PFSK-1 (cell line): ENCODE results near the gene ACVRL1.
A peak's percentile ranks its signal among the peaks of the same experiment; 100 is the strongest.

Source experiments
- FOXP2 ChIP-seq: optimal IDR thresholded peaks from 2 replicates; pipeline ENCODE3; 2011; ENCODE audit warnings: borderline replicate concordance, control low read depth, inconsistent platforms; ENCODE audit not compliant: insufficient read depth; ENCODE audit errors: extremely low read length, extremely low read depth
- POLR2AphosphoS5 ChIP-seq: IDR thresholded peaks from 2 replicates; pipeline ENCODE4 v1.6.1; 2012; ENCODE audit warnings: low read depth, mild to moderate bottlenecking, control low read depth, low read length, moderate library complexity
- SIN3A ChIP-seq: IDR thresholded peaks from 2 replicates; pipeline ENCODE4 v1.6.1; 2012; ENCODE audit warnings: mild to moderate bottlenecking, low read length, moderate library complexity, borderline replicate concordance; ENCODE audit not compliant: insufficient read depth
- TAF1 ChIP-seq: IDR thresholded peaks from 2 replicates; pipeline ENCODE4 v1.6.1; 2012; ENCODE audit warnings: low read length, control low read depth, borderline replicate concordance; ENCODE audit not compliant: insufficient read depth
- TF ChIP-seq, protein P1 (sequence below), 2 experiments: IDR thresholded peaks; 2 replicates each; pipeline versions ENCODE4 v1.6.1 to v1.8.0; 2011 to 2012; ENCODE audit warnings: low read depth in 2 of 2, low read length in 2 of 2, control low read depth in 1 of 2, inconsistent platforms in 1 of 2, mild to moderate bottlenecking in 1 of 2, moderate library complexity in 1 of 2; ENCODE audit not compliant: insufficient read depth in 1 of 2

ACVRL1 gene

DNA sequence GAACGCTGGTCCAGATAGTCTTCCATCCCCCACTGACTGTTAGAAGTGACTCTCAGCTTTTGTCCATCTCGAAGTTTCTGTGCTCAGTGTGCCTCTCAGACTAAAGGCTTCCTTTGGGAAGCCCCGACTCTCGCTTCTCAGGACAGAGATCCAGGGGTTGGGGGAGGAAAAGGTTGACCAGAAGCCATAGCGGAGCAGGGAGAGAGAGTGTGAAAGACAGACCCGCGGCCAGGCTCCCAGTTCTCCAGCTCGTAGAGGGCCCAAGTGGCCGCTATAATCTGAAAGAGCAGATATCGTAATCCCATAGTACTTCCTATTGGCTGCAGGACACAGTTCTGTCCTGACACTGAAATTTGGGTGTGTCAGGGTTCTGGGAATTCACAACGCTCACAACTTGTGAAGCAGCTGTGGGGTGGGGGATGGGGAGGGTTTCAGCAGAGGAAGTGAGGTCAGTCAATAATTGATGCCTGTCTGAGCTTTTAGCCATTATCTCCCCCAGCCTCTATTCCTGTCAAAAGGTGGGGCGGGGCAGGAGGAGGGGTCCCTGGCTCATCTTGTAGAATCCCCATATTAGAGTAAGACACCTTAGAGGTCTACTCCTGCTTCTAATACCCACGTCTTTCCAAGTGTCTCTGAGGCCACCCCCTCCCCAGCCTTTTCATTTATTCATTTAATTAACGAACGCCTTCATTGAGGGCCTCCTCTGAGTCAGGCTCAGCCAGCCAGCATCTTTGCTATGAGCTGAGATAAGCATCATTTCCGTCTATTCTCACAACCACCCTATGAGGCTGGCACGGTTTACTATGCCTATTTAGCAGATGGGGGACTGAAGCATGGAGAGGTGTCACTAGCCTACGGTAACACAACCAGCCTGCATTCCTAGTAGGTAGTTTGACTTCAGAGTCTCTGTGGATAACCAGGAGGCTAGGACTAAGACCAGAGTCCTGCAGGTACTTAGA, 1.6 kb upstream of the ACVRL1 start:
- peak; percentile 51 for TF ChIP-seq POLR2AphosphoS5
- peak; percentile 59; the same call in 1 of the 2 replicates for TF ChIP-seq TAF1
- TF ChIP-seq, protein P1, sequence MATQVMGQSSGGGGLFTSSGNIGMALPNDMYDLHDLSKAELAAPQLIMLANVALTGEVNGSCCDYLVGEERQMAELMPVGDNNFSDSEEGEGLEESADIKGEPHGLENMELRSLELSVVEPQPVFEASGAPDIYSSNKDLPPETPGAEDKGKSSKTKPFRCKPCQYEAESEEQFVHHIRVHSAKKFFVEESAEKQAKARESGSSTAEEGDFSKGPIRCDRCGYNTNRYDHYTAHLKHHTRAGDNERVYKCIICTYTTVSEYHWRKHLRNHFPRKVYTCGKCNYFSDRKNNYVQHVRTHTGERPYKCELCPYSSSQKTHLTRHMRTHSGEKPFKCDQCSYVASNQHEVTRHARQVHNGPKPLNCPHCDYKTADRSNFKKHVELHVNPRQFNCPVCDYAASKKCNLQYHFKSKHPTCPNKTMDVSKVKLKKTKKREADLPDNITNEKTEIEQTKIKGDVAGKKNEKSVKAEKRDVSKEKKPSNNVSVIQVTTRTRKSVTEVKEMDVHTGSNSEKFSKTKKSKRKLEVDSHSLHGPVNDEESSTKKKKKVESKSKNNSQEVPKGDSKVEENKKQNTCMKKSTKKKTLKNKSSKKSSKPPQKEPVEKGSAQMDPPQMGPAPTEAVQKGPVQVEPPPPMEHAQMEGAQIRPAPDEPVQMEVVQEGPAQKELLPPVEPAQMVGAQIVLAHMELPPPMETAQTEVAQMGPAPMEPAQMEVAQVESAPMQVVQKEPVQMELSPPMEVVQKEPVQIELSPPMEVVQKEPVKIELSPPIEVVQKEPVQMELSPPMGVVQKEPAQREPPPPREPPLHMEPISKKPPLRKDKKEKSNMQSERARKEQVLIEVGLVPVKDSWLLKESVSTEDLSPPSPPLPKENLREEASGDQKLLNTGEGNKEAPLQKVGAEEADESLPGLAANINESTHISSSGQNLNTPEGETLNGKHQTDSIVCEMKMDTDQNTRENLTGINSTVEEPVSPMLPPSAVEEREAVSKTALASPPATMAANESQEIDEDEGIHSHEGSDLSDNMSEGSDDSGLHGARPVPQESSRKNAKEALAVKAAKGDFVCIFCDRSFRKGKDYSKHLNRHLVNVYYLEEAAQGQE (IDR thresholded peaks at IDR 0.05; ENCODE audit: insufficient read depth in 1 of 2, low read depth in 2 of 2, low read length in 2 of 2), result peak in 1 of 2 experiments; percentile 64; a peak in 1 of 4 replicates
- no peak for TF ChIP-seq FOXP2
- peak; percentile 85; the same call in 1 of the 2 replicates for TF ChIP-seq SIN3A

DNA sequence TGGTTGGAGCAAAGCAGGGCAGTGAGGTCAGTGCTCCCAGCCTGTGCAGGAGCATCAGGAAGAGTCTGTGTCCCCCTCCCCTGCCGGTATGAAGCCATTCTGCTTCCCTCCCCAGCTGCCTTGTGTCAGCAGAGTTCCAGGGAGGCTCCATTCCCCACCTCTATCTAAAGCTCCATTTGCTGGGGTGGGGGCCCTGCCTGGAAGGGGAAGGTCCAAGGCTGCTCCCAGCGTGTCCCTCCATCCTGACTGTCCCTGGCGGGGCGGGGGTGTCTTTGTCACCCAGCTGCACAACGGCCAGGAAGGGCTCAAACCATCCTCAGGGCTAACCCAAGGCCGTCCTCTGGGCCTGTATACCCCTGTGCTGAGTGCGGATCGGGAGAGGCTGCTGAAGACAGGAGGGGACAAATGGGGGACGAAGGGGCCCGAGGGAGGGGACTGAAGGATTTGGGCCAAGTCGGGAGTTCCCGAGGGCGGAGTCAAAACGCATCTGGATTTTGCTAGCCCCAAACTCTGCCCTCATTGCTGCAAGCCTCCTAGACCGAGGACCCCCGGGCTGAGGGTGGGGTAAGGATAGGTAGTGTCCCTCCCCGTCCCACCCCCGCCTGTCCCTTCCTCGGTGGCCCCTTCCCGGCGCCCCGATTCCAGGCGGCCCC, 748 bp upstream of the ACVRL1 start:
- TF ChIP-seq FOXP2, result no peak
- TF ChIP-seq POLR2AphosphoS5, result no peak; the same call in 1 of the 2 replicates

DNA sequence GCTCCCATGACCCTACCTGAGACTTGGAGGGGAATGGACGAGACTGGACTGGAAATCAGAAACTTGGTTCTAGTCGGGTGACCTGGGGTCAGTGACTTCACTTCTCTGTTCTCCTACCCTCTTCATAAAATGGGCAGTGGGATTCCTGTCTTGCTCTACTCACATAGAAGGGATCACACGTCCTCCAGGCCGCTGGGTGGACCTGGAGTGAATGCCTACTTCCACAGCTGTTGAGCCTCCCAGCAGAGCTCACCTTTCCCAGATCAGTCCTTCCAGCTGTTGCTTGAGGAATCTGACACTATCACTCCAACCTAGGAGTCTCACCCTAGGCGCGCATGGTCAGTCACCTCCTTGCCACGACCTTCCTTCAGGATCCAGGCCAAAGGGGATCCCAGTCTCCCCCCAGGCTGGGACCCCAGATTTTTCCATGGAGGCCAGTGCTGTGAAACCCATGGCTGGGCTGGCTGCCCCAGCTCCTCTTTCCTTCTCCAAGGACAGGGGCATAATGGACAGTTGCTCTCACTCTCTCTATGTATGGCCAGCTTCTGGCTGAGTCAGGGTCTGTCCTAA, 637 bp downstream of the ACVRL1 start:
- TF ChIP-seq TAF1 (no peak), SIN3A (no peak), FOXP2 (no peak), POLR2AphosphoS5 (no peak; the same call in 1 of the 2 replicates)
- TF ChIP-seq, protein P1 (IDR thresholded peaks at IDR 0.05; ENCODE audit: insufficient read depth in 1 of 2, low read depth in 2 of 2, low read length in 2 of 2), result no peak

DNA sequence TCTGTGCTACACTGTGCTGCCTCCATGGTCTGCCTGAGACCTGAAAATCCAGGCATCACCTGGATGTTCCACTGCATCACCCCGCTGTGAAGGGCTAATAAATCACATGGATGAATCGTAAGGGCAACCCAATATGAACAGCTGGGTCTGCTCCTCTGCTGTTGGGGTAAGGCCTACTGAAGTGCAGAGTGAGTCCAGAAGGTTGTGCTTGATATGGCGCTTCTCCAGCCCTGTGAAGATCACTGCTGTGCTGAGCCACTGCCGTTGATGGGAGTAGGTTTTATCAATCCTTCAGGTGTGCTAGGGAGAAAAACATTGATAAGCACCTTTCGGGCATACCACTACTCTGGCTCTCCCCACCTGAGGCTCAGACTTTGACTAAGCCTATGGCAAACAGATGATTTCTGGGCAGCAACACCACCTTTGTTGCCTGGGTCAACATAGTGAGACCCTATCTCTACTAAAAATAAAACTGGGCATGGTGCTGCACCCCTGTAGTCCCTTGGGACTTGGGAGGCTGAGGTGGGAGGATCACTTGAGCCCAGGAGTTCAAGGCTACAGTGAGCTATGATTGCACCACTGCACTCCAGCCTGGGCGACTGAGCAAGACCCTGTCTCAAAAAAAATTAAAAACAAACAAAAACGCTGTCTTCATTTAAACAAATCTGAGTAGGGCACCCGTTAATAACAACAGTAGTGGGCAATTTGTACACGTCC, 1.7 kb downstream of the ACVRL1 start:
- TF ChIP-seq, protein P1 (IDR thresholded peaks at IDR 0.05; ENCODE audit: insufficient read depth in 1 of 2, low read depth in 2 of 2, low read length in 2 of 2), result no peak
- no peak for TF ChIP-seq SIN3A
- TF ChIP-seq FOXP2, result no peak
- TF ChIP-seq POLR2AphosphoS5, result no peak
- TF ChIP-seq TAF1, result no peak

DNA sequence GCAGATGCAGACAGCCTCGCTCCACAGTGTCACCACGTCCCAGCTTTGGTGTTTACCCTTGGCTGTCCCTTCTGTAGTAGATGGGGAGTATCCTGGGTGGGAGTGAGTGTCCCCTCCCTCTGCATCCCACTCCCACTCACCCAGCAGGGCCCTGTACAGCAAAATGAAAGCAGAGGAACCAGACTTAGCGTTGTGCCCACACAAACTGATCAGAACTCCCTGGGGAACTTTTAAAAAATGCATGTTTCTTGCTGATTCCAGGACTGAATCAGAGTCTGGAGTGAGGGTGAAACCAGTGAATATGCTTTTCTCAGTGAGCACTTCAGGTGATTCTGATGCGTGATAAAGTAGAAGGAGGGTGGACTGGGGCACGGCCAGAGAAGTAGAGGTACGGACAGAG, 2.9 kb downstream of the ACVRL1 start:
- TF ChIP-seq SIN3A (no peak), POLR2AphosphoS5 (no peak), TAF1 (no peak), FOXP2 (no peak)
- TF ChIP-seq, protein P1 (IDR thresholded peaks at IDR 0.05; ENCODE audit: insufficient read depth in 1 of 2, low read depth in 2 of 2, low read length in 2 of 2), result no peak
